Inflammatory macrophage treated with lipopolysaccharide for 1 hour (primary cell): Measurements from ENCODE around the gene EGFL8.
"Not testable (repeated sequence)": the region's sequence is repeated elsewhere in the genome, so short reads cannot be mapped to it uniquely, and the experiment has no call there.

Source experiments
- DNase-seq, 2 donors: peaks; one replicate each; pipeline ENCODE4 v3.0.0-alpha.2; 2020 to 2022

The EGFL8 gene

DNA sequence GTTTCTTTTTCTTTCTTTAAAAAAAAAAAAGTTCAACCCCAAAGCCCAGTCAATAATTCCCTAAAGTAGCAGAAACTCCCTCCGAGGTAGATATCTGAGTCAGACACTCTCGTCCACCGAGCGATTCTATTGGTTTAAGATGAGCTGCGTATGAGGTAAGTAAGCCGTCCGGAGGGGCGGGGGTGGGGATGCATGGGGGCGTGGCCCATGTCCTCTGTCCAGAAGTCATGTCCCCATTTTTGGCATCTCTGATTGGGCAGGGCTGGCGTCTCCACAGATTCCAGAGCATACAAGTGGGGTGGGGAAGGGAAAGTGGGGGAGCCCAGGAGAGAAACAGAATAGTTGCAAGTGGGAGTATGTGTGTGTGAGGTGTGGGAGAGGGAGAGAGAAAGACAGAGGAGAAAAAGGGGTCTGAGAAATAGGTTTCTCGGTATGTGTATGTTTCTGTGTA, 21.3 kb downstream of the EGFL8 start:
- DNase-seq, result peak; percentile 66 to 79

GRCh38 chr6:32186151-32186840, 21.9 kb downstream of the EGFL8 start:
- DNase-seq, result not testable (repeated sequence)

- no peak for DNase-seq
Measured at GRCh38 chr6:32187009-32187709, 22.8 kb downstream of the EGFL8 start.

GRCh38 chr6:32187725-32188380, 23.5 kb downstream of the EGFL8 start:
- DNase-seq, result not testable (repeated sequence)

DNA sequence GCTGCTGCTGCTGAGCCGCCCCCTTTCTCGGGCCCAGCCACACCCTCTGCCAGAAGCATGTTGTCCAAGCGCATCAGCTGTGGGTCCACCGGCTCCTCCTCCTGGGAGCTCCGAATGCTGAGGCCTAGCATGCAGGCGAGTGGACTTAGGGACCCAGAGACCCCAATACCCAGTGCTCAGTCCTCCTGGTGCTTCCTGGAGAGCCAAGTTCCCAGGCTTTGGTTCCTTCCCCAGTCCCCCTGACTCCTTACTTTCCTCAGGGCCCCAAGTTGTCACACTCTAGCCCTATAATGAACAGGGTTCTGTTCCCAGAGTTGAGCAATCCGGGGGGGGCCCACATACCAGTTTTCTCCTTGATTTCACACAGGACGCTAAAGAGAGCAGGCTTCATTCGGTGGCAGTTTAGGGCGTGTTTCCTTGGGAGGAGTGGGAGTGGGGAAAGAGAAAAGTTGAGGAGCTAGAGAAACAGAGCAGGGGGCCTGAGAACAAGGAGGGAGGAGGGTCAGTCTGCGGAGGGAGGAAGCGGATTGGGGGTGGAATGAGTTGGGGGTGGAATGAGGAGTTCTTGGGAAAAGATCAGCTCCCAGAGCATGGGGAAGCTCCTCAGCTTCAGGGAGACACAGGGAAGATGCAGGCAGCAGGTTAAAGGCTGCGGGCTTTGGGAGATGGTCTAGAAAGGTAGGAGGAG, 24.1 kb downstream of the EGFL8 start:
- peak in 1 of 2 donors; percentile 42 for DNase-seq

DNA sequence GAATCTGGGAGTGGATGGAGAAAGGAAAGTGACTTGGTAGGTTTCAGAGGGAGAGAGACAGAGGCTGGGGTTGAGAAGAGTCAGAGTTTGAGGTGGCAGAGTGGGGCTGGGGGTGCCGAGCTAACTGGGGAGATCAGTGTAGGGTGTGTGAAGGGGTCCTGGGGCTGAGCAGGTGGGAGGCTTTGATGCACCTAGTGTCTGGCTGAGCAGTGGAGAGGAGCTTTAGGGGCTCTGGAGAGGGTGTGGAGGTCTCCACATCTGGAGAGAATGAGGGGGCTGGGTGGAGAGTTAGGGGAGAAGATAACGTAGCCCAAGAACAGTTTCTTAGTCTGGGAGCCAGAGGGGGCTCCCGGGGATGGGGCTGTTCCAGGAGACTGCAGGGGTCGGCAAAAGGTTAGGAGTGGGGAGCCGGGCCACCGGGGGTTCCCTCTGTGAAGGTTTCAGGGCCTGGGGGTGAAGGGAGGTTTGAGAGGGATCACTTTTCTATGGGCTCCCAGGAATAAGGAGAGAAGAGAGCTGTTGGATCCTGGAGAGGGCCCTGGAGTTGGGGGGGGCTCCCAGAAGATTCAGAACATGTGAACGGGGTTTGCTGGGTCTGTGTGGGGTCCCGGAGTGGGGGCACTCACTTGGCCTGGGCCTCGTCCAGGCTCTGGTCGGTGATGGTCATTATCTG, 24.8 kb downstream of the EGFL8 start:
- no peak for DNase-seq

- no peak for DNase-seq
Measured at GRCh38 chr6:32189742-32190053, 25.3 kb downstream of the EGFL8 start.

DNA sequence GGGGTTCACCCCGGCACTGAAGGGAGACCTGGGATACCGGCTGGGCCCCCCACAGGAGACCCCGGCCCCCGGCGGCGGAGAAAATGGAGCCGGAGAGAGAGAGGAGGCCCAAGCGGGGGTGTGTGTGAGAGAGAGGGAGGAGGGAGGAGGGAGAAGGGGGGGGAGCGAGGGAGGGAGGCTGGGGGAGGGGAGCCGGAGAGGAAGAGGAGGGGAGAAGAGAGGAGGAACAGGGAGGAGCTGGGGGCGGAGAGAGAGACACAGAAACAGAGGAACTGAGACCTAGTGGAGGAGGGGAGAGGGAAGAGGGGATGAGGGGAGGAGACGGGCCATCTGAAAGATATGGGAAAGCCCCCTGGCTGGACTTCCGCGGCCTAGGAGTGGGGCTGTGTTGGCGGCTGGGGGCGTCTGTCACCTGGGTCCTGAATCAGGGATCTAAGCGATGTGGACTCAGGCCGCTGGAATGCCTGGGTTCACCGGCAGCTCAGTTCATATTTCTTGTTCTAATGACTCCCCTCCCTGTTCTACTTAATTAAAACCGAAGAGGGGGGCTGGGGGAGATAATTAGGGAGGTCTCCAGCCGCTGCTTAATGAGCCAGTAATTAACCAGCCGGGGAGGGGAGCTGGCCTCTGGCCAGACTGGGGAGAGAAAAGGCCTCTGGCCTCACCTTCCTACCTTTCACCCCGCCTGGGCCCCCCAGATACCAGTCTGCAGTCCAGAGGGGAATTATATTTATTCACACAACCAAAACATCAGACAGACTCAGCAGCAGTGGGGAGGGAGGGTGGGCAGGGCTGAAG, 25.9 kb downstream of the EGFL8 start, which contains the start of gene PBX2:
PBX2 (minus strand) TSS at position 149 of the 798 bp plus-strand sequence. CDS start 287 bp downstream, outside the sequence.
- peak; percentile 88 to 89 for DNase-seq

GRCh38 chr6:32190911-32191677, 26.7 kb downstream of the EGFL8 start:
- DNase-seq, result peak in 1 of 2 donors; percentile 65

DNA sequence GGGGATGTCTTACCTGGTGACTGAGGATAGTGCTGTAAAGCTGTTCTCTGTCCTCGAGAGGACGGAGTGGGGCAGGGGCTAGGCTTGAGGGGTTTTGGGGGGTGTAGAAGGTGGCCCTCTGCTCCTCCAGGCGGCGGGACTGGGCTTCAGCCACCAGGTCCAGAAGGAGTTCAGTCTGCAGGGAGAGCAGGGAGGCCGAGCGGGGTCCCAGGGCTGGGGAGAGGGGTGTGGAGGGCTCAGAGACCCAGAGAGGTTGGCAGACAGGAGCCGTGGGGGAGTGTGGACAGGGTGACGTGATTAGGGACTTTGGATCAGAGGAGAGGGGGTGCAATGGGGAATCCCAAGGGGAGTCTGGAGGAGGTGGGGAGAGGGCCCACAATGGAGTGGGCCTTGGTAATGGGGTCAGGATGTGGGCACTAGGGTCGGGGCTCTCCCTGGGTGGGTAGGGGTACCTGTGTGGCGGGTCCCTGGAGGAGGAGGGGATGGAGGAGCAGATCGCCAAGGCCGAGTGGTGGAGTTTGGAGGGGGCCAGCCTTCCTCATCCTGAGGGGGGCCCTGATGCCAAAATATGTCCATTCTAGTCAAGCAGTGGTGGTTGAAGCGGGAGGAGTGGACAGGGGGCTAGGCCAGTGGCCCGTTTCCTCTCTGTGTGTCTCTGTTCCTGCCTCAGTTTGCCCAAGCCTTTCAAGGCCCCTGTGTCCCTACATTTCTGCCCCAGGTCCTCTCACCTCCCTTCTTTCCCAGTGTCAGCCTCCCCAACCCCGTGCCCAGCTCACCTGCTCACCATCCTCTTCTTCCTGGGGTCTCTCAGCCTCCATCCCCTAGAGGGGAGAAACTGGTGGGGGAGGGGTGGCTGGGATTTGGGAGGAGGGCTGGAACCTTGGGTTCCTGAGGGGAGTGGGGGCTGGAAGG, 27.6 kb downstream of the EGFL8 start:
- DNase-seq, result peak; percentile 50 to 78

GRCh38 chr6:32192608-32193039, 28.2 kb downstream of the EGFL8 start, which contains the start of gene GPSM3:
Gene GPSM3, minus strand, starts transcription at chr6:32192643. Its CDS starts 130 bp downstream, at chr6:32192513.
- peak; percentile 58 to 75 for DNase-seq

- DNase-seq, result not testable (repeated sequence)
Measured at GRCh38 chr6:32193096-32193495, 28.7 kb downstream of the EGFL8 start.

DNA sequence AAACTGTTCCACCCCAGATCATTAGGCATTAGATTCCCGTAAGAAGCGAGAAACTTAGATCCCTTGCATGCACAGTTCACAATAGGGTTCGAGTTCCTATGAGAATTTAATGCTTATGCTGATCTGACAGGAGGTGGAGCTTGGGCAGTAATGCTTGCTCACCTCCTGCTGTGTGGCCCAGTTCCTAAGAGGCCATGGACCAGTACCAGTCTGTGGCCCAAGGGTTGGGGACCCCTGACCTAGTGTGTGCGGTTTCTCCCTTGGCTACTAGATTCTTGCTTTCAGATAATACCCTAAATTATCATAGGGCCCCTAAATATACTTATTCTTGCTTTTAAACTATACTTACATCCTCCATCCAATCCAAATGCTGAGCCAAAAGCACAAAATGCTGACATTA, 30.0 kb downstream of the EGFL8 start:
- no peak for DNase-seq

GRCh38 chr6:32194825-32195651, 30.6 kb downstream of the EGFL8 start:
- peak; percentile 62 to 69 for DNase-seq

DNA sequence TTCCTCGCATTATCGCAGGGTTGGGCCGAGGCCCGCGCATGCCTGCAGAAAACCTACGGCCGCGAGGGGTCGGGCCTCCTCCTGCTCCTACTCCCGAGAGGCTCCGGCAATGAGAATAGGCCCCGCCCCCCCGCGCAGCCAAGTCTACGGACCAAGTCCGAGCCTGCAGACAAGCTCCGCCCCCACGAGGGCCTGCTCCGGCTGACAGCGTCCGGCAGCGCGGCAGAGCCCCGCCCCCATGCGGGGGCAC, 31.2 kb downstream of the EGFL8 start:
- DNase-seq, result peak; percentile 100

DNA sequence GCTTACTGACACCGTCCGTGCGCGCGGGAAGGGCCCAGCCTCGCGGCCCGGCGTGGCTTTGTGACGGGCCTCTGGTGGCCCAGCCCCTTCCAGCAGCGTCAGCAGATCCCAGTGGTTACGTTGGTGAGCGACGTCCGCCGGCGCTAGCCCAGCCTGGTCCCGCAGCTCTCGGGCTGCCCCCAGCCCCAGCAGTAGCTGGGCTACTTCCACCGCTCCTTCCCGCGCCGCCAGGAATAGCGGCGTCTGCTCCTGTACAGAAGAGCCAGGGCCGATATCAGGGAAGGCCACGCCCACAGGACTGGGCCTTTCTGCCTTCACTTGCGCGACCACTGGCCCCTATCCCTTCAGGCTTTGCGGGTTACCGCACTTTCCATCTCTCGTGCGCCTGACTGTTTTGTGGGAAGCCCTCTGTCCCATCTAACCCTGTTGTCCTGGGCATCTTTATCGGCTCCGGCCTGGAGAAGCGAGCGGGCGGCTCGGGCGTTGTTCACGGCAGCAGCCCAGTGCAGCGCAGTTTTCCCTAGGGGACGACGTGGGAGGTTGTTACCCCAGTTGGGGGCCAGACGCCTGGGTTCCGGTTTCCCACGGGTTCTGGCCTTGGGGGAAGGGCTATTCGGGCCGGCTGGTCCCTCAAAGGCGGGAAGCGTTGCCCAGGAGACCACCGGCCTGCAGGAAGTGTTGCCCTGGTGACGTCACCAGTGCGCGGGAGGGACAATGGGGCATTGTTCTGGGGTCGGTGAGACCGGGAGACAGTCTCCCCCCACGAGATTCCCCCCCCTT, 31.7 kb downstream of the EGFL8 start:
- DNase-seq, result peak; percentile 59 to 68

- DNase-seq, result peak; percentile 71 to 84
Measured at GRCh38 chr6:32196682-32197616, 32.6 kb downstream of the EGFL8 start.
